SU-DHL-6 (cell line): ENCODE results near the gene MBTPS2.

Experiments used
- H2AFZ ChIP-seq: fragments of 200-600 bp; sonication (generic); 2 replicates; pipeline ENCODE4 v1.6.1; 2014; ENCODE audit warnings: low read depth, mild to moderate bottlenecking, moderate library complexity, mixed read lengths, antibody characterized with exemption, low read length; ENCODE audit not compliant: severe bottlenecking
- H3F3A ChIP-seq: fragments of 200-600 bp; shearing (Covaris generic); 2 replicates; pipeline ENCODE4 v1.6.0; 2016; ENCODE audit warnings: antibody characterized with exemption, mild to moderate bottlenecking; ENCODE audit not compliant: insufficient read depth
- H3K27ac ChIP-seq: fragments of 200-600 bp; sonication (generic); 2 replicates; pipeline ENCODE4 v1.5.1; 2016; ENCODE audit warnings: low read depth, mild to moderate bottlenecking, low read length, moderate library complexity, mixed read lengths
- H3K27me3 ChIP-seq: fragments of 200-600 bp; sonication (generic), shearing (Covaris generic); 2 replicates; pipeline ENCODE4 v1.6.0; 2014; ENCODE audit warnings: mild to moderate bottlenecking, low read length
- H3K36me3 ChIP-seq: fragments of 200-600 bp; sonication (generic); 2 replicates; pipeline ENCODE4 v1.6.1; 2014; ENCODE audit warnings: mild to moderate bottlenecking, low read length, mixed read lengths
- H3K4me2 ChIP-seq: fragments of 300-600, 200-600 bp; shearing (Covaris generic), sonication (generic); 2 replicates; pipeline ENCODE4 v1.6.0; 2014; ENCODE audit warnings: low read length, low read depth, mild to moderate bottlenecking; ENCODE audit not compliant: poor library complexity, severe bottlenecking
- H3K4me3 ChIP-seq: fragments of 200-600 bp; sonication (generic); 2 replicates; pipeline ENCODE4 v1.5.1; 2014; ENCODE audit warnings: antibody characterized with exemption, low read length, mild to moderate bottlenecking, mixed read lengths; ENCODE audit not compliant: insufficient read depth, poor library complexity, severe bottlenecking
- H3K79me2 ChIP-seq: fragments of 200-600 bp; sonication (generic); 2 replicates; pipeline ENCODE4 v1.6.1; 2014; ENCODE audit warnings: mild to moderate bottlenecking, low read length, moderate library complexity; ENCODE audit not compliant: insufficient read depth
- H3K9ac ChIP-seq: fragments of 200-600 bp; sonication (generic); 2 replicates; pipeline ENCODE4 v1.7.0; 2014; ENCODE audit warnings: mild to moderate bottlenecking, low read length
- H3K9me2 ChIP-seq: fragments of 200-600 bp; sonication (generic); replicated peaks from 2 replicates; pipeline ENCODE4 v1.6.1; 2014; ENCODE audit warnings: low read length; ENCODE audit not compliant: insufficient read depth
- H3K9me3 ChIP-seq: fragments of 200-600 bp; sonication (generic); 2 replicates; pipeline ENCODE4 v1.6.1; 2014; ENCODE audit warnings: low read length, mixed read lengths; ENCODE audit not compliant: insufficient read depth
- H4K20me1 ChIP-seq: fragments of 200-600 bp; sonication (generic); 2 replicates; pipeline ENCODE4 v1.6.1; 2014; ENCODE audit warnings: low read depth, mild to moderate bottlenecking, antibody characterized with exemption, low read length, moderate library complexity, mixed read lengths
- CTCF ChIP-seq: fragments of 200-600 bp; sonication (generic); IDR thresholded peaks from one replicate; pipeline ENCODE4 v1.5.1; 2017; ENCODE audit warnings: antibody characterized with exemption, mild to moderate bottlenecking, low read length, moderate library complexity; ENCODE audit not compliant: insufficient read depth, poor library complexity, severe bottlenecking
- EZH2phosphoT487 ChIP-seq: fragments of 200-600 bp; sonication (generic), shearing (Covaris generic); conservative IDR thresholded peaks from 2 replicates; pipeline ENCODE4 v1.6.1; 2018; ENCODE audit warnings: mild to moderate bottlenecking, antibody characterized with exemption, low read length, moderate library complexity, mixed read lengths

The MBTPS2 gene

GRCh38 chrX:21907260-21907659 lies 67.8 kb downstream of the MBTPS2 start:
- Histone ChIP-seq H4K20me1 (no peaks in the 10 kb centered on the region), H3K79me2 (no peaks in the 10 kb centered on the region), H3K9me2 (no peaks in the 10 kb centered on the region), H2AFZ (no peak overlapping the region), H3F3A (no peaks in the 10 kb centered on the region), H3K4me3 (no peak overlapping the region), H3K36me3 (no peaks in the 10 kb centered on the region), H3K9ac (no peak overlapping the region), H3K4me2 (no peak overlapping the region), H3K9me3 (no peaks in the 10 kb centered on the region), H3K27ac (no peak overlapping the region), H3K27me3 (no peaks in the 10 kb centered on the region)
- no peak for TF ChIP-seq EZH2phosphoT487
- no peak for TF ChIP-seq CTCF

- Histone ChIP-seq H3K4me3 (no peak overlapping the region), H3K9ac (no peak overlapping the region), H3K9me3 (no peaks in the 10 kb centered on the region), H3K9me2 (no peaks in the 10 kb centered on the region), H3F3A (no peaks in the 10 kb centered on the region), H3K4me2 (no peak overlapping the region), H3K79me2 (no peaks in the 10 kb centered on the region), H3K36me3 (no peaks in the 10 kb centered on the region), H2AFZ (no peak overlapping the region), H4K20me1 (no peaks in the 10 kb centered on the region), H3K27ac (no peak overlapping the region), H3K27me3 (no peaks in the 10 kb centered on the region)
- TF ChIP-seq CTCF (no peak), EZH2phosphoT487 (no peak)
Measured at GRCh38 chrX:21911481-21911880, 72.1 kb downstream of the MBTPS2 start.

GRCh38 chrX:21912220-21912619 lies 72.8 kb downstream of the MBTPS2 start:
- Histone ChIP-seq H3K9me2 (no peaks in the 10 kb centered on the region), H4K20me1 (no peaks in the 10 kb centered on the region), H2AFZ (no peak overlapping the region), H3K9me3 (no peaks in the 10 kb centered on the region), H3F3A (no peaks in the 10 kb centered on the region), H3K4me3 (no peak overlapping the region), H3K9ac (no peak overlapping the region), H3K79me2 (no peaks in the 10 kb centered on the region), H3K4me2 (no peak overlapping the region), H3K36me3 (no peaks in the 10 kb centered on the region), H3K27ac (no peak overlapping the region), H3K27me3 (no peaks in the 10 kb centered on the region)
- no peak for TF ChIP-seq EZH2phosphoT487
- no peak for TF ChIP-seq CTCF
